Lower leg skin (tissue), 3 donors: Measurements from ENCODE around the gene WDFY2.

Source experiments
- POLR2A ChIP-seq, 2 donors: fragments of 450-650 bp; IDR thresholded peaks; one replicate each; pipeline ENCODE4 v1.6.1; 2016 to 2017; ENCODE audit warnings: antibody characterized with exemption in 2 of 2, mild to moderate bottlenecking in 1 of 2, moderate library complexity in 1 of 2
- TF ChIP-seq, protein P1 (sequence below), 3 donors: fragments of 450-650 bp; IDR thresholded peaks; one replicate each; pipeline ENCODE4 v1.5.1; 2016; ENCODE audit warnings: antibody characterized with exemption in 3 of 3, mild to moderate bottlenecking in 3 of 3, moderate library complexity in 2 of 3

DNA sequence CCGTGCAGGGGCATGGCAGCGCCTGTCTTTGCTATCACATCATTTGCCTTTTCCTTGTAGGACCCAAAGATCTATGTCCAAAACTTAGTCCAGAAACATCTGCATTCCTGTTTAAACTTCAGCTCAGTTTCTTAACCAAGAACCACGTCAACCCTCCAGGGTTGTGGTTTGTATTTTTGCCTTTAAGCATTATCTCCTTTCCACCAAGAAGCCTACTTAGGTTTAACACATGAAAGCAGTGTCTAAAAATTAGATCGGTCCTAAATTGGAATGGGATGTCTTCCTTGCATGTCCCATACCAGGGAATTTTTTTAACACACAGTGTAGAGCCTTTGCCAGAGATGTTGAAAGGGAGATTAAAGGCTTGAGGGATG is 180.9 kb downstream of the WDFY2 start:
- no peak for TF ChIP-seq POLR2A (IDR thresholded peaks at IDR 0.05)
- TF ChIP-seq, protein P1, sequence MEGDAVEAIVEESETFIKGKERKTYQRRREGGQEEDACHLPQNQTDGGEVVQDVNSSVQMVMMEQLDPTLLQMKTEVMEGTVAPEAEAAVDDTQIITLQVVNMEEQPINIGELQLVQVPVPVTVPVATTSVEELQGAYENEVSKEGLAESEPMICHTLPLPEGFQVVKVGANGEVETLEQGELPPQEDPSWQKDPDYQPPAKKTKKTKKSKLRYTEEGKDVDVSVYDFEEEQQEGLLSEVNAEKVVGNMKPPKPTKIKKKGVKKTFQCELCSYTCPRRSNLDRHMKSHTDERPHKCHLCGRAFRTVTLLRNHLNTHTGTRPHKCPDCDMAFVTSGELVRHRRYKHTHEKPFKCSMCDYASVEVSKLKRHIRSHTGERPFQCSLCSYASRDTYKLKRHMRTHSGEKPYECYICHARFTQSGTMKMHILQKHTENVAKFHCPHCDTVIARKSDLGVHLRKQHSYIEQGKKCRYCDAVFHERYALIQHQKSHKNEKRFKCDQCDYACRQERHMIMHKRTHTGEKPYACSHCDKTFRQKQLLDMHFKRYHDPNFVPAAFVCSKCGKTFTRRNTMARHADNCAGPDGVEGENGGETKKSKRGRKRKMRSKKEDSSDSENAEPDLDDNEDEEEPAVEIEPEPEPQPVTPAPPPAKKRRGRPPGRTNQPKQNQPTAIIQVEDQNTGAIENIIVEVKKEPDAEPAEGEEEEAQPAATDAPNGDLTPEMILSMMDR (IDR thresholded peaks at IDR 0.05), result no peak
